ENCODE results near the gene PLEKHA5. TPM values are rescaled to one million over a fixed set of nuclear protein-coding genes. Genes with fewer than 3 reads are reported as not detected.
"Not testable (repeated sequence)": the region's sequence is repeated elsewhere in the genome, so short reads cannot be mapped to it uniquely, and the experiment has no call there.

Gene PLEKHA5
- total RNA-seq, 4 donors from 2014 or later, result 11.3 to 33.1 (median 16.9) TPM

- no peak for TF ChIP-seq CTCF (IDR thresholded peaks at IDR 0.05)
- DNase-seq (ENCODE audit: low spot score) (no peak), ATAC-seq (ENCODE audit: low FRiP score) (no peak)
Measured at GRCh38 chr12:19227880-19228210, 98.3 kb downstream of the PLEKHA5 start.

- not testable (repeated sequence) for ATAC-seq (ENCODE audit: low FRiP score); DNase-seq (ENCODE audit: low spot score)
Measured at GRCh38 chr12:19229021-19229420, 99.5 kb downstream of the PLEKHA5 start.

- DNase-seq (ENCODE audit: low spot score), result no peak
- no peak for TF ChIP-seq CTCF (IDR thresholded peaks at IDR 0.05)
- no peak for ATAC-seq (ENCODE audit: low FRiP score)
Measured at GRCh38 chr12:19230299-19230866, 100.8 kb downstream of the PLEKHA5 start.

DNA sequence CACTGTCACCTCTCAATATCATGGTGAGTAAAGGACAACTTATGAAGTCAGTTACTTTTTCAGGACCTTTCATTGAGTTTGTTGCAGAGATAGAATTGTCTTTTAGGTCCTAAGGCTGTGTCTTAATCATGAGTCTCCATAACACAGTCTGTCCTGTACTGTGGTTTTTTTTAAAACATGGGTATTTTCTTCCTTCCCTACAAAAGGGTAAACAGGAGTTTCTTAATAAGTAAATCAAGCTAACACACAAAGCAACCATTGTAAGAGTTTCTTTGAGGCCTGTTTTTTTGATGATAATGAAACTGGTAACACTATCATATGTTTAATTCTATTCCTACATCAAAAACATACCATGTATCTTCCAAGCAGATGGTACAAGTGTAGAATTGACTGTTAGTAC lies 101.4 kb downstream of the PLEKHA5 start:
- no peak for TF ChIP-seq CTCF (IDR thresholded peaks at IDR 0.05)
- no peak for ATAC-seq (ENCODE audit: low FRiP score)
- DNase-seq (ENCODE audit: low spot score), result no peak

- ATAC-seq (ENCODE audit: low FRiP score) (no peak), DNase-seq (ENCODE audit: low spot score) (no peak)
- TF ChIP-seq CTCF (IDR thresholded peaks at IDR 0.05), result no peak
Measured at GRCh38 chr12:19234171-19234704, 104.7 kb downstream of the PLEKHA5 start.

- TF ChIP-seq CTCF (IDR thresholded peaks at IDR 0.05), result no peak
- ATAC-seq (ENCODE audit: low FRiP score) (peak; percentile 67), DNase-seq (ENCODE audit: low spot score) (no peak)
Measured at GRCh38 chr12:19234981-19235871, 105.7 kb downstream of the PLEKHA5 start.

- DNase-seq (ENCODE audit: low spot score), result no peak
- TF ChIP-seq CTCF (IDR thresholded peaks at IDR 0.05), result no peak
- no peak for ATAC-seq (ENCODE audit: low FRiP score)
Measured at GRCh38 chr12:19236656-19237055, 107.1 kb downstream of the PLEKHA5 start.
